Mesendoderm (in vitro differentiated cells): Measurements from ENCODE around the gene MYBPC2. TPM values are rescaled to one million over a fixed set of nuclear protein-coding genes. Genes with fewer than 3 reads are reported as not detected.
A peak's percentile ranks its signal among the peaks of the same experiment; 100 is the strongest.

ENCODE experiments used
- DNase-seq: peaks from one replicate; pipeline ENCODE4 v3.0.0; 2013
- H2AK5ac ChIP-seq: 2 replicates; pipeline ENCODE4 v1.6.1; 2013; ENCODE audit warnings: low read length, inconsistent platforms
- H2BK120ac ChIP-seq: 2 replicates; pipeline ENCODE4 v1.6.1; 2013; ENCODE audit warnings: low read depth, mild to moderate bottlenecking, low read length, moderate library complexity, mixed read lengths
- H2BK15ac ChIP-seq: replicated peaks from 2 replicates; pipeline ENCODE4 v1.6.1; 2013; ENCODE audit warnings: low read depth, mild to moderate bottlenecking, moderate library complexity
- H2BK5ac ChIP-seq: 2 replicates; pipeline ENCODE4 v1.6.1; 2013; ENCODE audit warnings: low read length, inconsistent platforms
- H3K18ac ChIP-seq: 2 replicates; pipeline ENCODE4 v1.6.1; 2013; ENCODE audit warnings: mild to moderate bottlenecking, low read length, mixed read lengths
- H3K23ac ChIP-seq: one replicate; pipeline ENCODE4 v1.6.1; 2013; ENCODE audit warnings: low read length
- H3K27ac ChIP-seq: 2 replicates; pipeline ENCODE4 v1.5.1; 2013; ENCODE audit warnings: low read depth, mild to moderate bottlenecking, inconsistent platforms, low read length, moderate library complexity
- H3K27me3 ChIP-seq: 2 replicates; pipeline ENCODE4 v1.6.1; 2013; ENCODE audit warnings: low read length, control low read depth, mild to moderate bottlenecking, inconsistent platforms; ENCODE audit not compliant: insufficient read depth, poor library complexity
- H3K36me3 ChIP-seq: 2 replicates; pipeline ENCODE4 v1.6.1; 2013; ENCODE audit warnings: low read length, inconsistent platforms; ENCODE audit not compliant: control insufficient read depth, insufficient read depth
- H3K4ac ChIP-seq: one replicate; pipeline ENCODE4 v1.6.1; 2013; ENCODE audit warnings: low read depth, mild to moderate bottlenecking, low read length, moderate library complexity
- H3K4me1 ChIP-seq: 2 replicates; pipeline ENCODE4 v1.6.1; 2013; ENCODE audit warnings: low read depth, low read length, inconsistent platforms; ENCODE audit not compliant: control insufficient read depth
- H3K4me2 ChIP-seq: 2 replicates; pipeline ENCODE4 v1.6.1; 2013; ENCODE audit warnings: low read length
- H3K4me3 ChIP-seq: 2 replicates; pipeline ENCODE4 v1.5.1; 2013; ENCODE audit warnings: mild to moderate bottlenecking, low read length
- H3K56ac ChIP-seq: one replicate; pipeline ENCODE4 v1.6.1; 2013; ENCODE audit warnings: low read length
- H3K79me1 ChIP-seq: 2 replicates; pipeline ENCODE4 v1.6.1; 2013; ENCODE audit warnings: low read length, inconsistent platforms
- H3K79me2 ChIP-seq: 2 replicates; pipeline ENCODE4 v1.6.1; 2013; ENCODE audit warnings: mild to moderate bottlenecking, low read length; ENCODE audit not compliant: control insufficient read depth, insufficient read depth
- H3K9ac ChIP-seq: 2 replicates; pipeline ENCODE4 v1.6.1; 2013; ENCODE audit warnings: low read length, inconsistent platforms
- H4K5ac ChIP-seq: one replicate; pipeline ENCODE4 v1.6.1; 2013; ENCODE audit warnings: low read length
- H4K8ac ChIP-seq: one replicate; pipeline ENCODE4 v1.6.1; 2013; ENCODE audit warnings: low read depth, mild to moderate bottlenecking, control low read depth, low read length, moderate library complexity
- WGBS: extraction: QIAGEN DNeasy Blood & Tissue Kit; methylation state at CpG from one replicate; pipeline ENCODE4 v1.1.7; 2013; ENCODE audit warnings: low lambda C conversion rate, missing lambda C conversion rate; ENCODE audit not compliant: insufficient coverage; ENCODE audit errors: extremely low coverage; 5-methylcytosine and 5-hydroxymethylcytosine counted together
- polyA plus RNA-seq, 2 experiments: library from polyadenylated mRNA; stranded (reverse); fragments of 200-250 nt; gene quantifications; one replicate each; pipeline ENCODE4 v1.2.3, GENCODE V29; 2013

Gene MYBPC2
- 1.5 TPM for polyA plus RNA-seq (2013, experiment 1 of 2)
- polyA plus RNA-seq (2013, experiment 2 of 2) = 1.4 TPM

GRCh38 chr19:50432221-50433028, at the start of gene MYBPC2:
TSS of gene MYBPC2 (plus strand) at chr19:50432892. CDS start at chr19:50432954, 62 bp downstream.
- Histone ChIP-seq H3K4me3 (peak within 1 kb of the TSS; percentile 71), H3K79me2 (no peaks in the 10 kb centered on the region), H2BK120ac (no peak within 1 kb of the TSS), H3K27ac (no peak within 1 kb of the TSS), H4K8ac (peak within 1 kb of the TSS; percentile 87), H2BK5ac (no peak within 1 kb of the TSS), H3K4ac (peak within 1 kb of the TSS; percentile 45), H2AK5ac (no peak within 1 kb of the TSS), H3K18ac (peak within 1 kb of the TSS; percentile 98), H3K27me3 (no peaks in the 10 kb centered on the region), H3K9ac (peak within 1 kb of the TSS; percentile 74), H3K56ac (peak within 1 kb of the TSS; percentile 88), H3K23ac (peak within 1 kb of the TSS; percentile 45), H3K79me1 (no peaks in the 10 kb centered on the region), H2BK15ac (no peak within 1 kb of the TSS), H3K4me1 (peaks cover 2% of the 10 kb centered on the region), H3K4me2 (peak within 1 kb of the TSS; percentile 78), H4K5ac (no peak within 1 kb of the TSS), H3K36me3 (no peaks in the 10 kb centered on the region)
- peak; percentile 46 for DNase-seq
- no CpG with 5 or more reads among the region's 40 CpGs for WGBS

- Histone ChIP-seq H3K56ac (peak overlapping the region; percentile 92), H3K4me1 (peaks cover 2% of the 10 kb centered on the region), H3K4me2 (peak overlapping the region; percentile 79), H3K18ac (no peak overlapping the region), H2BK5ac (no peak overlapping the region), H3K4ac (no peak overlapping the region), H3K27me3 (no peaks in the 10 kb centered on the region), H2BK15ac (no peak overlapping the region), H4K5ac (no peak overlapping the region), H4K8ac (no peak overlapping the region), H3K23ac (no peak overlapping the region), H3K27ac (no peak overlapping the region), H3K36me3 (peaks cover 2% of the 10 kb centered on the region), H3K9ac (peak overlapping the region; percentile 89), H3K79me2 (peaks cover 25% of the 10 kb centered on the region), H2AK5ac (no peak overlapping the region), H3K4me3 (peak overlapping the region; percentile 40), H3K79me1 (peaks cover 13% of the 10 kb centered on the region), H2BK120ac (no peak overlapping the region)
- peak; percentile 59 for DNase-seq
- no CpG with 5 or more reads among the region's 21 CpGs for WGBS
Measured at GRCh38 chr19:50383001-50383851, 49.5 kb upstream of the MYBPC2 start.

- WGBS = no CpG with 5 or more reads among the region's 78 CpGs
- H2AK5ac ChIP-seq = no peak within 1 kb of the TSS
- peaks cover 13% of the 10 kb centered on the region for H3K79me1 ChIP-seq
- peak within 1 kb of the TSS; percentile 98 for H3K4me2 ChIP-seq
- no peaks in the 10 kb centered on the region for H3K27me3 ChIP-seq
- H3K23ac ChIP-seq = no peak within 1 kb of the TSS
- H3K18ac ChIP-seq = peak within 1 kb of the TSS; percentile 55
- peak within 1 kb of the TSS; percentile 98 for H3K56ac ChIP-seq
- H2BK5ac ChIP-seq = no peak within 1 kb of the TSS
- H3K4ac ChIP-seq = peak within 1 kb of the TSS; percentile 62
- peak within 1 kb of the TSS; percentile 64 for H3K4me3 ChIP-seq
- no peak within 1 kb of the TSS for H2BK120ac ChIP-seq
- peaks cover 2% of the 10 kb centered on the region for H3K4me1 ChIP-seq
- peaks cover 27% of the 10 kb centered on the region for H3K79me2 ChIP-seq
- no peak within 1 kb of the TSS for H4K5ac ChIP-seq
- H3K36me3 ChIP-seq = peaks cover 2% of the 10 kb centered on the region
- H4K8ac ChIP-seq = no peak within 1 kb of the TSS
- H2BK15ac ChIP-seq = no peak within 1 kb of the TSS
- peak; percentile 98 for DNase-seq
- peak within 1 kb of the TSS; percentile 66 for H3K27ac ChIP-seq
- H3K9ac ChIP-seq = peak within 1 kb of the TSS; percentile 89
Measured at GRCh38 chr19:50383852-50384684, 48.6 kb upstream of the MYBPC2 start, which contains the start of gene POLD1. TSS of gene POLD1 (plus strand) at chr19:50384347. CDS start at chr19:50398852, 14,505 bp downstream.

- Histone ChIP-seq H3K27ac (peak overlapping the region; percentile 66), H4K8ac (no peak overlapping the region), H3K4me3 (peak overlapping the region; percentile 64), H3K4me2 (peak overlapping the region; percentile 98), H3K23ac (no peak overlapping the region), H3K4me1 (peaks cover 2% of the 10 kb centered on the region), H2BK15ac (no peak overlapping the region), H3K56ac (peak overlapping the region; percentile 98), H3K36me3 (peaks cover 2% of the 10 kb centered on the region), H2BK120ac (no peak overlapping the region), H3K79me1 (peaks cover 15% of the 10 kb centered on the region), H4K5ac (no peak overlapping the region), H3K4ac (peak overlapping the region; percentile 62), H3K79me2 (peaks cover 30% of the 10 kb centered on the region), H2AK5ac (no peak overlapping the region), H2BK5ac (no peak overlapping the region), H3K18ac (no peak overlapping the region), H3K27me3 (no peaks in the 10 kb centered on the region), H3K9ac (peak overlapping the region; percentile 87)
- WGBS = no CpG with 5 or more reads among the region's 26 CpGs
- peak; percentile 37 for DNase-seq
Measured at GRCh38 chr19:50384685-50385535, 47.8 kb upstream of the MYBPC2 start.
